ENCODE results near the gene C6orf163.

- TF ChIP-seq EP300 (IDR thresholded peaks at IDR 0.05) (no peak), POLR2A (IDR thresholded peaks at IDR 0.05) (no peak)
- TF ChIP-seq, protein P1, sequence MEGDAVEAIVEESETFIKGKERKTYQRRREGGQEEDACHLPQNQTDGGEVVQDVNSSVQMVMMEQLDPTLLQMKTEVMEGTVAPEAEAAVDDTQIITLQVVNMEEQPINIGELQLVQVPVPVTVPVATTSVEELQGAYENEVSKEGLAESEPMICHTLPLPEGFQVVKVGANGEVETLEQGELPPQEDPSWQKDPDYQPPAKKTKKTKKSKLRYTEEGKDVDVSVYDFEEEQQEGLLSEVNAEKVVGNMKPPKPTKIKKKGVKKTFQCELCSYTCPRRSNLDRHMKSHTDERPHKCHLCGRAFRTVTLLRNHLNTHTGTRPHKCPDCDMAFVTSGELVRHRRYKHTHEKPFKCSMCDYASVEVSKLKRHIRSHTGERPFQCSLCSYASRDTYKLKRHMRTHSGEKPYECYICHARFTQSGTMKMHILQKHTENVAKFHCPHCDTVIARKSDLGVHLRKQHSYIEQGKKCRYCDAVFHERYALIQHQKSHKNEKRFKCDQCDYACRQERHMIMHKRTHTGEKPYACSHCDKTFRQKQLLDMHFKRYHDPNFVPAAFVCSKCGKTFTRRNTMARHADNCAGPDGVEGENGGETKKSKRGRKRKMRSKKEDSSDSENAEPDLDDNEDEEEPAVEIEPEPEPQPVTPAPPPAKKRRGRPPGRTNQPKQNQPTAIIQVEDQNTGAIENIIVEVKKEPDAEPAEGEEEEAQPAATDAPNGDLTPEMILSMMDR (IDR thresholded peaks at IDR 0.05), result no peak
Observed at GRCh38 chr6:87378947-87379346, 34.3 kb downstream of the C6orf163 start.
